ENCODE measurements around the gene SPEF1.

Gene SPEF1

GRCh38 chr20:3808544-3808943, 27.3 kb upstream of the SPEF1 start:
- H3K4me1 ChIP-seq (ENCODE audit: control extremely low read depth in 1 of 4, control insufficient read depth in 4 of 4, insufficient read depth in 4 of 4, low read length in 3 of 4), result peaks cover 7 to 50% (median 39%) of the 10 kb centered on the region in 4 experiments
- H3K36me3 ChIP-seq (ENCODE audit: control insufficient read depth in 4 of 4, insufficient read depth in 4 of 4, low read length in 3 of 4), result peaks cover 0 to 27% (median 13%) of the 10 kb centered on the region in 4 experiments
- H3K27ac ChIP-seq (ENCODE audit: insufficient read depth in 1 of 2, low read depth in 1 of 2, low read length in 2 of 2, poor library complexity in 1 of 2, severe bottlenecking in 2 of 2), result no peak overlapping the region
- no peaks in the 10 kb centered on the region for H3K9me3 ChIP-seq (ENCODE audit: control extremely low read depth in 1 of 5, control insufficient read depth in 4 of 5, insufficient read depth in 2 of 5, low read depth in 1 of 5, low read length in 4 of 5)
- CTCF ChIA-PET, result interaction anchor here (1.0 kb wide), 1 partner anchor 29 kb away, joined by 3 read pairs; no protein-coding TSS in a partner anchor
- H3K27me3 ChIP-seq (replicated peaks in 2 of 5; ENCODE audit: control insufficient read depth in 4 of 5, insufficient read depth in 5 of 5, low read length in 4 of 5), result no peaks in the 10 kb centered on the region
- no peak for DNase-seq
- WGBS (ENCODE audit: insufficient coverage), result 100% methylated on average over 2 of the region's 3 CpGs
- POLR2A ChIA-PET, result no interaction called here
- H3K4me3 ChIP-seq (ENCODE audit: control insufficient read depth in 1 of 7, extremely low read depth in 1 of 7, insufficient read depth in 4 of 7, low read depth in 2 of 7, low read length in 6 of 7), result no peak overlapping the region

GRCh38 chr20:3804781-3805180, 23.5 kb upstream of the SPEF1 start:
- WGBS (ENCODE audit: insufficient coverage), result 98% methylated on average over 11 of the region's 11 CpGs
- Histone ChIP-seq H3K4me1 (ENCODE audit: control extremely low read depth in 1 of 4, control insufficient read depth in 4 of 4, insufficient read depth in 4 of 4, low read length in 3 of 4) (peaks cover 0 to 24% (median 20%) of the 10 kb centered on the region in 4 experiments), H3K4me3 (ENCODE audit: control insufficient read depth in 1 of 7, extremely low read depth in 1 of 7, insufficient read depth in 4 of 7, low read depth in 2 of 7, low read length in 6 of 7) (no peak overlapping the region), H3K9me3 (ENCODE audit: control extremely low read depth in 1 of 5, control insufficient read depth in 4 of 5, insufficient read depth in 2 of 5, low read depth in 1 of 5, low read length in 4 of 5) (no peaks in the 10 kb centered on the region), H3K27ac (ENCODE audit: insufficient read depth in 1 of 2, low read depth in 1 of 2, low read length in 2 of 2, poor library complexity in 1 of 2, severe bottlenecking in 2 of 2) (no peak overlapping the region), H3K36me3 (ENCODE audit: control insufficient read depth in 4 of 4, insufficient read depth in 4 of 4, low read length in 3 of 4) (peaks cover 0 to 65% (median 32%) of the 10 kb centered on the region in 4 experiments), H3K27me3 (replicated peaks in 2 of 5; ENCODE audit: control insufficient read depth in 4 of 5, insufficient read depth in 5 of 5, low read length in 4 of 5) (no peaks in the 10 kb centered on the region)
- POLR2A ChIA-PET, result no interaction called here
- DNase-seq, result no peak
- CTCF ChIA-PET, result interaction anchor here (1.0 to 1.1 kb wide), 2 partner anchors 9 to 18 kb away, joined by 3 to 6 read pairs; partner anchors contain the start of genes CDC25B and CENPB

- no peaks in the 10 kb centered on the region for H3K9me3 ChIP-seq (ENCODE audit: control extremely low read depth in 1 of 5, control insufficient read depth in 4 of 5, insufficient read depth in 2 of 5, low read depth in 1 of 5, low read length in 4 of 5)
- ChIA-PET CTCF (no interaction called here), POLR2A (no interaction called here)
- no peak for DNase-seq
- H3K27me3 ChIP-seq (replicated peaks in 2 of 5; ENCODE audit: control insufficient read depth in 4 of 5, insufficient read depth in 5 of 5, low read length in 4 of 5), result no peaks in the 10 kb centered on the region
- H3K4me1 ChIP-seq (ENCODE audit: control extremely low read depth in 1 of 4, control insufficient read depth in 4 of 4, insufficient read depth in 4 of 4, low read length in 3 of 4), result peaks cover 0 to 24% (median 20%) of the 10 kb centered on the region in 4 experiments
- H3K4me3 ChIP-seq (ENCODE audit: control insufficient read depth in 1 of 7, extremely low read depth in 1 of 7, insufficient read depth in 4 of 7, low read depth in 2 of 7, low read length in 6 of 7), result no peak overlapping the region
- peaks cover 0 to 68% (median 32%) of the 10 kb centered on the region in 4 experiments for H3K36me3 ChIP-seq (ENCODE audit: control insufficient read depth in 4 of 4, insufficient read depth in 4 of 4, low read length in 3 of 4)
- H3K27ac ChIP-seq (ENCODE audit: insufficient read depth in 1 of 2, low read depth in 1 of 2, low read length in 2 of 2, poor library complexity in 1 of 2, severe bottlenecking in 2 of 2), result no peak overlapping the region
- WGBS (ENCODE audit: insufficient coverage), result 93% methylated on average over 7 of the region's 11 CpGs
Measured at GRCh38 chr20:3804254-3804751, 23.1 kb upstream of the SPEF1 start.

- Histone ChIP-seq H3K36me3 (ENCODE audit: control insufficient read depth in 4 of 4, insufficient read depth in 4 of 4, low read length in 3 of 4) (peaks cover 0 to 73% (median 33%) of the 10 kb centered on the region in 4 experiments), H3K9me3 (ENCODE audit: control extremely low read depth in 1 of 5, control insufficient read depth in 4 of 5, insufficient read depth in 2 of 5, low read depth in 1 of 5, low read length in 4 of 5) (no peaks in the 10 kb centered on the region), H3K27ac (ENCODE audit: insufficient read depth in 1 of 2, low read depth in 1 of 2, low read length in 2 of 2, poor library complexity in 1 of 2, severe bottlenecking in 2 of 2) (no peak overlapping the region), H3K4me1 (ENCODE audit: control extremely low read depth in 1 of 4, control insufficient read depth in 4 of 4, insufficient read depth in 4 of 4, low read length in 3 of 4) (peaks cover 0 to 27% (median 22%) of the 10 kb centered on the region in 4 experiments), H3K27me3 (replicated peaks in 2 of 5; ENCODE audit: control insufficient read depth in 4 of 5, insufficient read depth in 5 of 5, low read length in 4 of 5) (no peaks in the 10 kb centered on the region), H3K4me3 (ENCODE audit: control insufficient read depth in 1 of 7, extremely low read depth in 1 of 7, insufficient read depth in 4 of 7, low read depth in 2 of 7, low read length in 6 of 7) (no peak overlapping the region)
- 95% methylated on average over 6 of the region's 6 CpGs for WGBS (ENCODE audit: insufficient coverage)
- no peak for DNase-seq
- POLR2A ChIA-PET, result no interaction called here
- CTCF ChIA-PET, result no interaction called here
Measured at GRCh38 chr20:3803854-3804253, 22.6 kb upstream of the SPEF1 start.

- Histone ChIP-seq H3K4me1 (ENCODE audit: control extremely low read depth in 1 of 4, control insufficient read depth in 4 of 4, insufficient read depth in 4 of 4, low read length in 3 of 4) (peaks cover 0 to 28% (median 22%) of the 10 kb centered on the region in 4 experiments), H3K4me3 (ENCODE audit: control insufficient read depth in 1 of 7, extremely low read depth in 1 of 7, insufficient read depth in 4 of 7, low read depth in 2 of 7, low read length in 6 of 7) (no peak overlapping the region), H3K27ac (ENCODE audit: insufficient read depth in 1 of 2, low read depth in 1 of 2, low read length in 2 of 2, poor library complexity in 1 of 2, severe bottlenecking in 2 of 2) (no peak overlapping the region), H3K9me3 (ENCODE audit: control extremely low read depth in 1 of 5, control insufficient read depth in 4 of 5, insufficient read depth in 2 of 5, low read depth in 1 of 5, low read length in 4 of 5) (no peaks in the 10 kb centered on the region), H3K27me3 (replicated peaks in 2 of 5; ENCODE audit: control insufficient read depth in 4 of 5, insufficient read depth in 5 of 5, low read length in 4 of 5) (no peaks in the 10 kb centered on the region), H3K36me3 (ENCODE audit: control insufficient read depth in 4 of 4, insufficient read depth in 4 of 4, low read length in 3 of 4) (peaks cover 0 to 78% (median 35%) of the 10 kb centered on the region in 4 experiments)
- no peak for DNase-seq
- WGBS (ENCODE audit: insufficient coverage), result 97% methylated on average over 14 of the region's 14 CpGs
- ChIA-PET POLR2A (no interaction called here), CTCF (no interaction called here)
Measured at GRCh38 chr20:3803289-3803688, 22.0 kb upstream of the SPEF1 start.

GRCh38 chr20:3802524-3803239, 21.4 kb upstream of the SPEF1 start:
- ChIA-PET POLR2A (no interaction called here), CTCF (no interaction called here)
- Histone ChIP-seq H3K4me3 (ENCODE audit: control insufficient read depth in 1 of 7, extremely low read depth in 1 of 7, insufficient read depth in 4 of 7, low read depth in 2 of 7, low read length in 6 of 7) (no peak overlapping the region), H3K27me3 (replicated peaks in 2 of 5; ENCODE audit: control insufficient read depth in 4 of 5, insufficient read depth in 5 of 5, low read length in 4 of 5) (no peaks in the 10 kb centered on the region), H3K4me1 (ENCODE audit: control extremely low read depth in 1 of 4, control insufficient read depth in 4 of 4, insufficient read depth in 4 of 4, low read length in 3 of 4) (peaks cover 0 to 26% (median 17%) of the 10 kb centered on the region in 4 experiments), H3K36me3 (ENCODE audit: control insufficient read depth in 4 of 4, insufficient read depth in 4 of 4, low read length in 3 of 4) (peaks cover 0 to 81% (median 35%) of the 10 kb centered on the region in 4 experiments), H3K9me3 (ENCODE audit: control extremely low read depth in 1 of 5, control insufficient read depth in 4 of 5, insufficient read depth in 2 of 5, low read depth in 1 of 5, low read length in 4 of 5) (no peaks in the 10 kb centered on the region), H3K27ac (ENCODE audit: insufficient read depth in 1 of 2, low read depth in 1 of 2, low read length in 2 of 2, poor library complexity in 1 of 2, severe bottlenecking in 2 of 2) (no peak overlapping the region)
- DNase-seq, result no peak
- WGBS (ENCODE audit: insufficient coverage), result 91% methylated on average over 7 of the region's 11 CpGs

- Histone ChIP-seq H3K9me3 (ENCODE audit: control extremely low read depth in 1 of 5, control insufficient read depth in 4 of 5, insufficient read depth in 2 of 5, low read depth in 1 of 5, low read length in 4 of 5) (no peaks in the 10 kb centered on the region), H3K4me1 (ENCODE audit: control extremely low read depth in 1 of 4, control insufficient read depth in 4 of 4, insufficient read depth in 4 of 4, low read length in 3 of 4) (peaks cover 0 to 26% (median 15%) of the 10 kb centered on the region in 4 experiments), H3K27ac (ENCODE audit: insufficient read depth in 1 of 2, low read depth in 1 of 2, low read length in 2 of 2, poor library complexity in 1 of 2, severe bottlenecking in 2 of 2) (no peak overlapping the region), H3K27me3 (replicated peaks in 2 of 5; ENCODE audit: control insufficient read depth in 4 of 5, insufficient read depth in 5 of 5, low read length in 4 of 5) (no peaks in the 10 kb centered on the region), H3K36me3 (ENCODE audit: control insufficient read depth in 4 of 4, insufficient read depth in 4 of 4, low read length in 3 of 4) (peaks cover 0 to 85% (median 35%) of the 10 kb centered on the region in 4 experiments), H3K4me3 (ENCODE audit: control insufficient read depth in 1 of 7, extremely low read depth in 1 of 7, insufficient read depth in 4 of 7, low read depth in 2 of 7, low read length in 6 of 7) (no peak overlapping the region)
- CTCF ChIA-PET, result interaction anchor here (1.4 to 1.7 kb wide), 2 partner anchors 16 to 53 kb away, joined by 4 to 7 read pairs; no protein-coding TSS in a partner anchor
- no peak for DNase-seq
- 98% methylated on average over 12 of the region's 13 CpGs for WGBS (ENCODE audit: insufficient coverage)
- POLR2A ChIA-PET, result no interaction called here
Measured at GRCh38 chr20:3801846-3802245, 20.6 kb upstream of the SPEF1 start.

Data from common myeloid progenitor, CD34-positive (primary cell).